CD14-positive monocyte (primary cell): Measurements from ENCODE around the gene CD44. TPM values are rescaled to one million over a fixed set of nuclear protein-coding genes. Genes with fewer than 3 reads are reported as not detected.

Experiments
- DNase-seq, 3 donors: peaks; one replicate each; pipeline ENCODE4 v3.0.0-alpha.2; 2011 to 2022
- H2AFZ ChIP-seq: 2 replicates; pipeline ENCODE4 v1.6.0; 2012; ENCODE audit warnings: mild to moderate bottlenecking, low read depth, low read length, inconsistent platforms; ENCODE audit not compliant: insufficient read depth, poor library complexity, severe bottlenecking
- H3K27ac ChIP-seq, 2 donors: 1 replicate in 1 of 2; 2 replicates in 1 of 2; pipeline ENCODE4 v1.5.1; 2012 to 2013; ENCODE audit warnings: low read length in 2 of 2, control low read depth in 1 of 2, inconsistent platforms in 1 of 2, low read depth in 1 of 2, mild to moderate bottlenecking in 1 of 2
- H3K27me3 ChIP-seq, 2 donors: one replicate each; pipeline versions ENCODE4 v1.6.0 to v1.6.1; 2011 to 2013; ENCODE audit warnings: low read length in 2 of 2; ENCODE audit not compliant: control insufficient read depth in 2 of 2, insufficient read depth in 2 of 2
- H3K36me3 ChIP-seq, 2 donors: replicated peaks in 1 of 2; 1 replicate in 1 of 2; 2 replicates in 1 of 2; pipeline versions ENCODE4 v1.5.1 to v1.6.1; 2012 to 2013; ENCODE audit warnings: low read length in 2 of 2, control low read depth in 1 of 2, inconsistent platforms in 1 of 2, mild to moderate bottlenecking in 1 of 2; ENCODE audit not compliant: insufficient read depth in 2 of 2, control insufficient read depth in 1 of 2
- H3K4me1 ChIP-seq, 2 donors: 1 replicate in 1 of 2; 2 replicates in 1 of 2; pipeline versions ENCODE4 v1.5.1 to v1.6.1; 2012 to 2013; ENCODE audit warnings: low read length in 2 of 2, control low read depth in 1 of 2, inconsistent platforms in 1 of 2, mild to moderate bottlenecking in 1 of 2, moderate library complexity in 1 of 2; ENCODE audit not compliant: insufficient read depth in 2 of 2, control insufficient read depth in 1 of 2
- H3K4me2 ChIP-seq: replicated peaks from 2 replicates; pipeline ENCODE3; 2012; ENCODE audit warnings: low read length, moderate library complexity, mild to moderate bottlenecking; ENCODE audit not compliant: poor library complexity, severe bottlenecking; ENCODE audit errors: extremely low read depth
- H3K4me3 ChIP-seq, 3 experiments: fragments of 200-600 bp in 1 of 3; sonication (generic) in 1 of 3; replicated peaks in 1 of 3; 1 replicate in 2 of 3; 2 replicates in 1 of 3; pipeline ENCODE4 v1.5.1; 2011 to 2013; ENCODE audit warnings: low read length in 3 of 3, mild to moderate bottlenecking in 3 of 3, control low read depth in 2 of 3, low read depth in 2 of 3, inconsistent platforms in 1 of 3, moderate library complexity in 1 of 3
- H3K79me2 ChIP-seq: 2 replicates; pipeline ENCODE4 v1.6.0; 2012; ENCODE audit warnings: mild to moderate bottlenecking, control low read depth, inconsistent platforms, low read length, moderate library complexity; ENCODE audit not compliant: insufficient read depth
- H3K9ac ChIP-seq: 2 replicates; pipeline ENCODE4 v1.6.0; 2017; ENCODE audit warnings: low read length, mild to moderate bottlenecking; ENCODE audit not compliant: insufficient read depth, poor library complexity, severe bottlenecking
- H3K9me3 ChIP-seq, 2 donors: replicated peaks in 1 of 2; 1 replicate in 1 of 2; 2 replicates in 1 of 2; pipeline versions ENCODE4 v1.5.1 to v1.6.1; 2012 to 2013; ENCODE audit warnings: low read length in 2 of 2, control low read depth in 1 of 2; ENCODE audit not compliant: control insufficient read depth in 1 of 2, insufficient read depth in 1 of 2
- H4K20me1 ChIP-seq: 2 replicates; pipeline ENCODE4 v1.6.0; 2012; ENCODE audit warnings: mild to moderate bottlenecking, low read length, control low read depth, moderate library complexity; ENCODE audit not compliant: insufficient read depth
- H3K27ac Mint-ChIP-seq, 7 donors: one replicate each; pipeline ENCODE4 v1.8.0; 2020; ENCODE audit warnings: mild to moderate bottlenecking in 7 of 7, mixed read lengths in 7 of 7, moderate library complexity in 6 of 7, inconsistent platforms in 2 of 7
- H3K27me3 Mint-ChIP-seq, 3 donors: one replicate each; pipeline ENCODE4 v1.8.0; 2021 to 2022; ENCODE audit warnings: low read depth in 3 of 3, mild to moderate bottlenecking in 3 of 3, mixed read lengths in 3 of 3, moderate library complexity in 3 of 3, inconsistent platforms in 1 of 3
- H3K36me3 Mint-ChIP-seq, 2 donors: one replicate each; pipeline ENCODE4 v1.8.0; 2020; ENCODE audit warnings: mixed read lengths in 2 of 2, inconsistent platforms in 1 of 2, mild to moderate bottlenecking in 1 of 2
- H3K4me1 Mint-ChIP-seq: one replicate; pipeline ENCODE4 v1.8.0; 2020; ENCODE audit warnings: mild to moderate bottlenecking, mixed read lengths
- H3K4me3 Mint-ChIP-seq, 2 donors: one replicate each; pipeline ENCODE4 v1.8.0; 2020; ENCODE audit warnings: mild to moderate bottlenecking in 2 of 2, mixed read lengths in 2 of 2, moderate library complexity in 1 of 2
- H3K9me3 Mint-ChIP-seq, 7 donors: one replicate each; pipeline ENCODE4 v1.8.0; 2020 to 2022; ENCODE audit warnings: mixed read lengths in 7 of 7, mild to moderate bottlenecking in 6 of 7, moderate library complexity in 6 of 7, inconsistent platforms in 2 of 7
- CTCF ChIP-seq: fragments of 200-600 bp; IDR thresholded peaks from one replicate; pipeline ENCODE4 v1.8.0; 2022; ENCODE audit warnings: antibody characterized with exemption, mild to moderate bottlenecking
- WGBS: methylation state at CpG from one replicate; pipeline ENCODE4 v1.1.5; 2013; ENCODE audit warnings: missing lambda C conversion rate; ENCODE audit not compliant: insufficient coverage; 5-methylcytosine and 5-hydroxymethylcytosine counted together
- intact Hi-C, 2 donors: fragments of 100-400 bp; cut with micrococcal nuclease; formaldehyde crosslinking; loops; one replicate each; pipeline versions ENCODE4 v1.15.0 to v1.15.1; 2023
- polyA plus RNA-seq, 3 donors: library from polyadenylated mRNA; depleted of rRNA in 1 of 3; unstranded in 2 of 3; stranded (reverse) in 1 of 3; fragments of 300-500 nt in 2 of 3; fragments of >200 nt in 1 of 3; fragmentation: Illumina TruSeq in 2 of 3; gene quantifications; 1 replicate in 2 of 3; 2 replicates in 1 of 3; pipeline ENCODE4 v1.2.3, GENCODE V29; 2012 to 2021

Gene CD44
- polyA plus RNA-seq, 3 donors, result 415 to 866 (median 531) TPM

- H3K79me2 ChIP-seq, result peaks cover 6% of the 10 kb centered on the region
- no peak overlapping the region for H2AFZ ChIP-seq
- WGBS, result no CpG with 5 or more reads among the region's 1 CpG
- no peaks in the 10 kb centered on the region for H3K27me3 Mint-ChIP-seq
- no peak overlapping the region for H3K4me3 ChIP-seq
- H4K20me1 ChIP-seq, result no peaks in the 10 kb centered on the region
- H3K4me2 ChIP-seq, result no peak overlapping the region
- H3K4me1 ChIP-seq, result peaks cover 37 to 39% of the 10 kb centered on the region in 2 donors
- intact Hi-C loops, result no loop called here
- H3K27ac ChIP-seq, result no peak overlapping the region
- no peak for DNase-seq
- peak overlapping the region in 4 of 7 donors; percentile 10 to 53 (median 22) for H3K27ac Mint-ChIP-seq
- H3K4me1 Mint-ChIP-seq, result peaks cover 44% of the 10 kb centered on the region
- H3K27me3 ChIP-seq, result no peaks in the 10 kb centered on the region
- H3K36me3 Mint-ChIP-seq, result peaks cover 54 to 72% of the 10 kb centered on the region in 2 donors
- H3K9me3 ChIP-seq, result no peaks in the 10 kb centered on the region
- no peak overlapping the region for H3K9ac ChIP-seq
- peaks cover 0 to 3% (median 2%) of the 10 kb centered on the region in 7 donors for H3K9me3 Mint-ChIP-seq
- H3K4me3 Mint-ChIP-seq, result no peak overlapping the region
- H3K36me3 ChIP-seq, result peaks cover 31 to 56% of the 10 kb centered on the region in 2 donors
- no peak for TF ChIP-seq CTCF
Measured at GRCh38 chr11:35230388-35230787, 91.4 kb downstream of the CD44 start.

- H3K4me1 Mint-ChIP-seq, result peaks cover 44% of the 10 kb centered on the region
- H3K27me3 Mint-ChIP-seq, result no peaks in the 10 kb centered on the region
- Histone ChIP-seq H4K20me1 (no peaks in the 10 kb centered on the region), H3K27me3 (no peaks in the 10 kb centered on the region), H3K9ac (no peak overlapping the region), H2AFZ (no peak overlapping the region), H3K9me3 (no peaks in the 10 kb centered on the region), H3K4me1 (peaks cover 35 to 39% of the 10 kb centered on the region in 2 donors), H3K4me3 (no peak overlapping the region), H3K27ac (no peak overlapping the region), H3K36me3 (peaks cover 31 to 47% of the 10 kb centered on the region in 2 donors), H3K79me2 (peaks cover 5% of the 10 kb centered on the region), H3K4me2 (no peak overlapping the region)
- no peak overlapping the region for H3K4me3 Mint-ChIP-seq
- intact Hi-C loops, result no loop called here
- WGBS, result no CpG with 5 or more reads among the region's 5 CpGs
- H3K9me3 Mint-ChIP-seq, result peaks cover 0 to 3% (median 2%) of the 10 kb centered on the region in 7 donors
- TF ChIP-seq CTCF, result no peak
- H3K27ac Mint-ChIP-seq, result peak overlapping the region in 2 of 7 donors; percentile 30 to 31
- no peak for DNase-seq
- peaks cover 45 to 64% of the 10 kb centered on the region in 2 donors for H3K36me3 Mint-ChIP-seq
Measured at GRCh38 chr11:35231076-35231860, 92.3 kb downstream of the CD44 start.
